ENCODE results near the gene EMX1. TPM values are rescaled to one million over a fixed set of nuclear protein-coding genes. Genes with fewer than 3 reads are reported as not detected.

The EMX1 gene
- polyA plus RNA-seq, 1 donor from 2014 or later = 0.33 TPM

- Histone ChIP-seq H4K20me1 (ENCODE audit: insufficient read depth) (no peaks in the 10 kb centered on the region), H3K4me3 (ENCODE audit: low read length) (no peak overlapping the region), H2AFZ (ENCODE audit: low read depth, low read length) (no peak overlapping the region), H3F3A (ENCODE audit: insufficient read depth, low read length, poor library complexity, severe bottlenecking) (no peaks in the 10 kb centered on the region), H3K4me2 (ENCODE audit: low read length) (no peak overlapping the region), H3K79me2 (replicated peaks; ENCODE audit: insufficient read depth, low read length) (no peaks in the 10 kb centered on the region), H3K9ac (ENCODE audit: low read length) (no peak overlapping the region), H3K27ac (ENCODE audit: low read length) (no peak overlapping the region), H3K36me3 (ENCODE audit: insufficient read depth, low read length) (no peaks in the 10 kb centered on the region), H3K9me3 (ENCODE audit: low read length) (no peaks in the 10 kb centered on the region), H3K9me2 (ENCODE audit: insufficient read depth, low read length) (no peaks in the 10 kb centered on the region), H3K27me3 (ENCODE audit: insufficient read depth, low read depth, low read length) (no peaks in the 10 kb centered on the region)
- TF ChIP-seq SMC3 (conservative IDR thresholded peaks at IDR 0.05; ENCODE audit: poor library complexity) = no peak
- TF ChIP-seq TAF1 (IDR thresholded peaks at IDR 0.05; ENCODE audit: low read depth) = no peak
- TF ChIP-seq EP300 (conservative IDR thresholded peaks at IDR 0.05; ENCODE audit: poor library complexity, severe bottlenecking) = no peak
- TF ChIP-seq POLR2AphosphoS5 (IDR thresholded peaks at IDR 0.05) = no peak
- no peak for TF ChIP-seq EZH2 (IDR thresholded peaks at IDR 0.05; ENCODE audit: borderline replicate concordance, insufficient read depth, low read length, poor library complexity, severe bottlenecking)
- TF ChIP-seq RAD21 (conservative IDR thresholded peaks at IDR 0.05) = no peak
- TF ChIP-seq CTCF (IDR thresholded peaks at IDR 0.05; ENCODE audit: poor library complexity, severe bottlenecking) = no peak
- no peak for TF ChIP-seq MXI1 (conservative IDR thresholded peaks at IDR 0.05; ENCODE audit: poor library complexity, severe bottlenecking)
- no peak for TF ChIP-seq REST (IDR thresholded peaks at IDR 0.05; ENCODE audit: borderline replicate concordance)
Measured at GRCh38 chr2:72937356-72937669, 20.0 kb downstream of the EMX1 start.

GRCh38 chr2:72938455-72938854 lies 21.1 kb downstream of the EMX1 start:
- no peaks in the 10 kb centered on the region for H4K20me1 ChIP-seq (ENCODE audit: insufficient read depth)
- H3K4me3 ChIP-seq (ENCODE audit: low read length) = no peak overlapping the region
- no peaks in the 10 kb centered on the region for H3K9me3 ChIP-seq (ENCODE audit: low read length)
- no peaks in the 10 kb centered on the region for H3K36me3 ChIP-seq (ENCODE audit: insufficient read depth, low read length)
- no peak overlapping the region for H3K4me2 ChIP-seq (ENCODE audit: low read length)
- H3K27ac ChIP-seq (ENCODE audit: low read length) = no peak overlapping the region
- no peak overlapping the region for H2AFZ ChIP-seq (ENCODE audit: low read depth, low read length)
- H3K9me2 ChIP-seq (ENCODE audit: insufficient read depth, low read length) = no peaks in the 10 kb centered on the region
- H3F3A ChIP-seq (ENCODE audit: insufficient read depth, low read length, poor library complexity, severe bottlenecking) = no peaks in the 10 kb centered on the region
- no peak overlapping the region for H3K9ac ChIP-seq (ENCODE audit: low read length)
- H3K27me3 ChIP-seq (ENCODE audit: insufficient read depth, low read depth, low read length) = no peaks in the 10 kb centered on the region
- H3K79me2 ChIP-seq (replicated peaks; ENCODE audit: insufficient read depth, low read length) = no peaks in the 10 kb centered on the region
- TF ChIP-seq MXI1 (conservative IDR thresholded peaks at IDR 0.05; ENCODE audit: poor library complexity, severe bottlenecking) (no peak), POLR2AphosphoS5 (IDR thresholded peaks at IDR 0.05) (no peak), EZH2 (IDR thresholded peaks at IDR 0.05; ENCODE audit: borderline replicate concordance, insufficient read depth, low read length, poor library complexity, severe bottlenecking) (no peak), TAF1 (IDR thresholded peaks at IDR 0.05; ENCODE audit: low read depth) (no peak), CTCF (IDR thresholded peaks at IDR 0.05; ENCODE audit: poor library complexity, severe bottlenecking) (no peak), REST (IDR thresholded peaks at IDR 0.05; ENCODE audit: borderline replicate concordance) (no peak), SMC3 (conservative IDR thresholded peaks at IDR 0.05; ENCODE audit: poor library complexity) (no peak), EP300 (conservative IDR thresholded peaks at IDR 0.05; ENCODE audit: poor library complexity, severe bottlenecking) (no peak), RAD21 (conservative IDR thresholded peaks at IDR 0.05) (no peak)

All from neural cell (in vitro differentiated cells).